Activated naive CD8-positive, alpha-beta T cell treated with anti-CD3 and anti-CD28 coated beads for 36 hours (primary cell): ENCODE measurements around the gene IL7R. TPM values are rescaled to one million over a fixed set of nuclear protein-coding genes. Genes with fewer than 3 reads are reported as not detected.
A peak's percentile ranks its signal among the peaks of the same experiment; 100 is the strongest.

ENCODE experiments used
- DNase-seq: peaks from one replicate; pipeline ENCODE4 v3.0.0; 2021
- H3K27ac Mint-ChIP-seq: one replicate; pipeline ENCODE4 v1.8.0; 2022; ENCODE audit warnings: mild to moderate bottlenecking, moderate library complexity, mixed read lengths
- H3K27me3 Mint-ChIP-seq: one replicate; pipeline ENCODE4 v1.8.0; 2022; ENCODE audit warnings: mild to moderate bottlenecking, mixed read lengths
- H3K36me3 Mint-ChIP-seq: one replicate; pipeline ENCODE4 v1.8.0; 2021; ENCODE audit warnings: mild to moderate bottlenecking, mixed read lengths
- H3K4me1 Mint-ChIP-seq: one replicate; pipeline ENCODE4 v1.8.0; 2021; ENCODE audit warnings: mixed read lengths
- H3K4me3 Mint-ChIP-seq: one replicate; pipeline ENCODE4 v1.8.0; 2022; ENCODE audit warnings: mild to moderate bottlenecking, moderate library complexity, mixed read lengths
- H3K9me3 Mint-ChIP-seq: one replicate; pipeline ENCODE4 v1.8.0; 2022; ENCODE audit warnings: mixed read lengths
- total RNA-seq, 2 experiments: library from RNA; stranded (reverse); gene quantifications; one replicate each; pipeline ENCODE4 v1.2.3, GENCODE V29; 2021

IL7R gene
- total RNA-seq, 2 experiments from 2014 or later = 112 to 117 TPM

- Mint-ChIP-seq H3K27ac (peak overlapping the region; percentile 57), H3K27me3 (no peaks in the 10 kb centered on the region), H3K9me3 (peaks cover 10% of the 10 kb centered on the region), H3K4me1 (peaks cover 63% of the 10 kb centered on the region), H3K4me3 (no peak overlapping the region), H3K36me3 (peaks cover 9% of the 10 kb centered on the region)
- DNase-seq = no peak
These were observed 43.1 kb downstream of the IL7R start for GRCh38 chr5:35899800-35900199.

GRCh38 chr5:35900972-35901695 lies 44.4 kb downstream of the IL7R start:
- Mint-ChIP-seq H3K36me3 (peaks cover 12% of the 10 kb centered on the region), H3K9me3 (peaks cover 11% of the 10 kb centered on the region), H3K27me3 (no peaks in the 10 kb centered on the region), H3K4me3 (no peak overlapping the region), H3K27ac (peak overlapping the region; percentile 38), H3K4me1 (peaks cover 75% of the 10 kb centered on the region)
- no peak for DNase-seq

DNA sequence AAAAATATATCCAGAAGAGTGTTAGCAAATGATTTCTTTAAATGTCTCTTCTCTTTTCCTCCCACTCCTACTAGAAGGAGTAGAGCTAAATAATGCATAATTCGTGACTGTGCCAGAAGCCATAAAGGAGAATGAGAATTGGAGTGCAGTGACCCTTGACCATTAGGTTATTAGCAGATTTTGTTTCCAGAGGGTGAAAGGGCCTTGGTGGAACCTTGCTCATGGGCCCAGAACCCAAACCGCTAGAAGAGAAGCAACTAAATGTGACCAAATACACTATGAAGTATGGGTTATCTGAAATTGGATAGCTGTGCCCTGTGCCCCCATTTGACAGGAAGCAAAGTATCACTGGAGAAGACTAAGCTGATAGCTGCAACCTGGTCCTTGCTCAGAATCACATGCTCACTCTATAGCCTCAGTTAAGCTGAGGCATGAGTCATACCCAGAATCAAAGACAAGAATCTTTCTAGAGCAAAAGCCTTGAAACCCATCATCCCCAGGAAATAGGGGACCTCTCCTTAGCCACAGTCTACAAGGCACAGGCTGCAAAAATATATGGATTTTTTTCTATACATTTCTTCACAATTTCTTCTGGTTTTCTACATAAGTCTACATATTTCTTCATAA lies 45.5 kb downstream of the IL7R start:
- Mint-ChIP-seq H3K27me3 (no peaks in the 10 kb centered on the region), H3K27ac (peak overlapping the region; percentile 34), H3K9me3 (peaks cover 14% of the 10 kb centered on the region), H3K4me3 (no peak overlapping the region), H3K4me1 (peaks cover 83% of the 10 kb centered on the region), H3K36me3 (peaks cover 19% of the 10 kb centered on the region)
- DNase-seq = no peak

DNA sequence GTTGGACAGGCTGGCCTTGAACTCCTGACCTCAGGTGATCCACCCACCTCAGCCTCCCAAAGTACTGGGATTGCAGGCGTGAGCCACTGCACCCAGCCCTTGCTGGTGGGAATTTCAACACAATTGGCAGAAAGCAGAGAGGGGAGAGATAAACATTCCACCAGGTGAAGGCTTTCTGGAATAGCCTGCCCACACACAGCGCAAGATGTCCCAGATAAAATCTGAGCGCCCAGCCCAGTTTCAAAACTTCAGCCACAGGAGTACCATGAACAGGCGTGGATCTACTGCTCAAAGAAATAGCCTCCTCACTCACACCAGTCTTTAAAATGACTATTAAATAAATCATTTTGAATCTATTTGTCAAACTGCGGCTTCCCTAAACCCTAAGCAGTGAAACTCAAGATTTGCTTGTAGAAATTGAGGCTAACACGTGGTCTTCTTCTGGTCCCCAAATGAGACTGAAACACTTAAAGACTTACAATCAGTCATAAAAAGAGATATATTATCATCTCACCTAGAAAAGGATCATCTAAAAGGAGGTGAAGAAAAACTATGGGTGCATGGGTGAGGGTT lies 47.0 kb downstream of the IL7R start:
- Mint-ChIP-seq H3K36me3 (peaks cover 19% of the 10 kb centered on the region), H3K27ac (peak overlapping the region; percentile 94), H3K4me3 (peak overlapping the region; percentile 15), H3K27me3 (no peaks in the 10 kb centered on the region), H3K4me1 (peaks cover 93% of the 10 kb centered on the region), H3K9me3 (peaks cover 14% of the 10 kb centered on the region)
- DNase-seq = no peak

- H3K36me3 Mint-ChIP-seq = peaks cover 19% of the 10 kb centered on the region
- peaks cover 90% of the 10 kb centered on the region for H3K4me1 Mint-ChIP-seq
- H3K27ac Mint-ChIP-seq = peak overlapping the region; percentile 94
- DNase-seq = peak; percentile 50
- H3K4me3 Mint-ChIP-seq = peak overlapping the region; percentile 15
- peaks cover 14% of the 10 kb centered on the region for H3K9me3 Mint-ChIP-seq
- no peaks in the 10 kb centered on the region for H3K27me3 Mint-ChIP-seq
These were observed 47.9 kb downstream of the IL7R start for GRCh38 chr5:35904443-35905132.

DNA sequence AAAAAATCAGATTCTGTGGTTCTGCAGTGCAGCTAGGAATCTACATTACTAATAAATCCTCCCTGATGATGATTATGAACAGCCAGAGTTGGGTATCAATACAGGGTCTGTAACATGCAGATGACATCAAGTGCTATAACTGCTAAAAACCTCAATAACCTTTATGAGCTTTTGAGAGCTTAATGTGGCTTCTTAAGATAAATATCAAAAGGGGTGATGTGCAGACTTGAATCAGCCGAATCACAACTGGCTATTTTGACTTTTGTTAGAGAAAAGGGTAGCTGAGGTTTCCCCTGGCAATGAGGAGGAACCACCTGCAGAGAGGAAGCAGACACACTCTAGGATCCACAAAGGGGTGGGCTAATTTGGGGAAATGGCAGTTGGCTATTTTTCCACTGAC lies 51.5 kb downstream of the IL7R start:
- Mint-ChIP-seq H3K36me3 (peaks cover 43% of the 10 kb centered on the region), H3K9me3 (peaks cover 31% of the 10 kb centered on the region), H3K27me3 (no peaks in the 10 kb centered on the region), H3K4me1 (peaks cover 64% of the 10 kb centered on the region), H3K27ac (peak overlapping the region; percentile 80), H3K4me3 (no peak overlapping the region)
- no peak for DNase-seq

GRCh38 chr5:35908814-35909213 lies 52.1 kb downstream of the IL7R start:
- Mint-ChIP-seq H3K9me3 (peaks cover 32% of the 10 kb centered on the region), H3K4me1 (peaks cover 59% of the 10 kb centered on the region), H3K4me3 (peak overlapping the region; percentile 27), H3K27ac (peak overlapping the region; percentile 80), H3K27me3 (no peaks in the 10 kb centered on the region), H3K36me3 (peaks cover 43% of the 10 kb centered on the region)
- DNase-seq = no peak

DNA sequence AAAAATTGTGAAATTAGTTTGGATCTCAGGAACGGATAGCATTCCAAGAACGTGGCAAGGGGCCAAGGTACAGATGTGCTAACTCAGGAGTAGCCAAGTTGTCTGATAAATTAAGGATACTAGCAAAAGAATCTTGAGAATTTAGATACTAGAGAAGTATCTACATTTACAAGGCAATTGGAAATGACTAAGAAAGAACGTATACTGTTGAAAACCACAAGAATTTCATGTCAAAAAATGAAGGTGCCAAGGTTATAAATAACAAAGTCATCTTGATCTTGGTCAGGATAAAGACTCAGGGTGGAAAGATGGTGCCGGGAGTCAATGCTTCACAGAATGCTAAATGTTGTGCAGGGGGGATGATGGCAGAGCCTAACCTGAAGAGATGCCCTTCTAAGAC lies 62.5 kb downstream of the IL7R start:
- H3K36me3 Mint-ChIP-seq = peaks cover 21% of the 10 kb centered on the region
- H3K27me3 Mint-ChIP-seq = no peaks in the 10 kb centered on the region
- no peak for DNase-seq
- H3K27ac Mint-ChIP-seq = no peak overlapping the region
- H3K4me3 Mint-ChIP-seq = no peak overlapping the region
- H3K9me3 Mint-ChIP-seq = peaks cover 26% of the 10 kb centered on the region
- H3K4me1 Mint-ChIP-seq = peaks cover 31% of the 10 kb centered on the region

DNA sequence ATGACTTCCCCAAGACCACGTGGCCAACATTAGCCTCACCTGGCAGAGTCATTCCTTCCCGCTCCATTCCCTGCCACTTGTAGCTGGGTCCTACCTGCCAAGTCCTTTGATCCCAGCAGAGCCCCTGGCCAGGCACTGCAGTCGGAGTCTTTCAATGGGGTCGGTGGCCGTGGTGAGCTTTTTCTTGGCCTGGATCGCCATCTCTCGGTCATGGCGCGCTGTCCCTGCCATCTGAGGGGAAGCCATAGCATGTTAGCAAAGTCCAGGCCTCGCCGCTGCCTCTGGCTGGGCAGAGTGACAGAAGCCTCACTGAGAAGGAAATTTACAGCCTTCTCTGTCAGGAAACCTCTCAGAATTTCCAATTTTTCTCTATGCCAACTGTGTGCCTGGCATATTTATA lies 64.2 kb downstream of the IL7R start:
- no peak overlapping the region for H3K4me3 Mint-ChIP-seq
- no peaks in the 10 kb centered on the region for H3K27me3 Mint-ChIP-seq
- H3K27ac Mint-ChIP-seq = no peak overlapping the region
- H3K4me1 Mint-ChIP-seq = peaks cover 44% of the 10 kb centered on the region
- H3K36me3 Mint-ChIP-seq = peaks cover 14% of the 10 kb centered on the region
- H3K9me3 Mint-ChIP-seq = peaks cover 24% of the 10 kb centered on the region
- DNase-seq = no peak

- Mint-ChIP-seq H3K9me3 (peaks cover 19% of the 10 kb centered on the region), H3K4me1 (peaks cover 50% of the 10 kb centered on the region), H3K27me3 (no peaks in the 10 kb centered on the region), H3K27ac (no peak overlapping the region), H3K36me3 (peaks cover 11% of the 10 kb centered on the region), H3K4me3 (no peak overlapping the region)
- no peak for DNase-seq
These were observed 65.2 kb downstream of the IL7R start for GRCh38 chr5:35921930-35922329.

DNA sequence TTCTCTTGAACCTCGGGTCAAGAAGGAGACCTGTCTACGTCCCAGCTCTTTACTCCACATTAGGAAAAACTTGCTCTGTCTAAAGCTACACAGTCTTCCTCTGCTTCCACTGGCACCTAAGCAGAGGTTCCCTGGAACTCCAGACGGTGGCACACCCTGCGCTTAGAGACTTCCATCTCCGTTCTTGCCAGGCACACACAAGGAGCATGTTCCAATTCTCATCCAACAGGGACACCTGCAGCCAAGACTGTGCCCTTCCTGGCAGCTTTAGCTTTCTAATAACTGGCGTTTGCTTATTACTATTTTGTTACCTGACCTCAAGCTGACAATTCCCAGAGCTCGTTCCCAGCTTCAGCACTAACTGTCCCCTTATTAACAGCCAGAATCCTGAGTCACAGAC lies 65.8 kb downstream of the IL7R start:
- peaks cover 11% of the 10 kb centered on the region for H3K36me3 Mint-ChIP-seq
- H3K4me3 Mint-ChIP-seq = no peak overlapping the region
- H3K27me3 Mint-ChIP-seq = no peaks in the 10 kb centered on the region
- no peak overlapping the region for H3K27ac Mint-ChIP-seq
- H3K4me1 Mint-ChIP-seq = peaks cover 50% of the 10 kb centered on the region
- H3K9me3 Mint-ChIP-seq = peaks cover 19% of the 10 kb centered on the region
- DNase-seq = no peak

- H3K27me3 Mint-ChIP-seq = peaks cover 5% of the 10 kb centered on the region
- H3K36me3 Mint-ChIP-seq = peaks cover 10% of the 10 kb centered on the region
- peak overlapping the region; percentile 66 for H3K4me3 Mint-ChIP-seq
- H3K27ac Mint-ChIP-seq = peak overlapping the region; percentile 85
- H3K4me1 Mint-ChIP-seq = peaks cover 44% of the 10 kb centered on the region
- H3K9me3 Mint-ChIP-seq = peaks cover 9% of the 10 kb centered on the region
- DNase-seq = no peak
These were observed 67.6 kb downstream of the IL7R start for GRCh38 chr5:35924122-35924949.

- H3K36me3 Mint-ChIP-seq = peaks cover 3% of the 10 kb centered on the region
- peaks cover 39% of the 10 kb centered on the region for H3K4me1 Mint-ChIP-seq
- peaks cover 5% of the 10 kb centered on the region for H3K27me3 Mint-ChIP-seq
- H3K9me3 Mint-ChIP-seq = peaks cover 5% of the 10 kb centered on the region
- peak overlapping the region; percentile 85 for H3K27ac Mint-ChIP-seq
- peak; percentile 86 for DNase-seq
- peak overlapping the region; percentile 66 for H3K4me3 Mint-ChIP-seq
These were observed 68.4 kb downstream of the IL7R start for GRCh38 chr5:35924950-35925722.
